Left ventricle myocardium superior (tissue), 1 donor: ENCODE results near the gene RTL1. TPM values are rescaled to one million over a fixed set of nuclear protein-coding genes. Genes with fewer than 3 reads are reported as not detected.
A peak's percentile ranks its signal among the peaks of the same experiment; 100 is the strongest.

Experiments
- ATAC-seq: fragments of 200-7000 bp; cut with Tn5 transposase; one replicate; pipeline ENCODE4 v1.9.1; 2020; ENCODE audit warnings: mild to moderate bottlenecking, moderate library complexity
- DNase-seq: peaks from one replicate; pipeline ENCODE4 v3.0.0-alpha.2; 2020
- intact Hi-C: fragments of 100-400 bp; cut with micrococcal nuclease; formaldehyde crosslinking; loops from one replicate; pipeline ENCODE4 v1.11.0; 2022
- total RNA-seq: library from RNA; stranded (reverse); fragmentation: NEBNext Ultra II Directional; extraction: Animal tissue kit (Norgen Biotek cat#: 25700); gene quantifications from one replicate; pipeline ENCODE4 v1.2.1, GENCODE V29; 2021
- donor health status: DM: no; HTN: yes; CAD: no; lungs with severe emphysema.

RTL1 gene
- total RNA-seq, 1 donor from 2014 or later = not detected

DNA sequence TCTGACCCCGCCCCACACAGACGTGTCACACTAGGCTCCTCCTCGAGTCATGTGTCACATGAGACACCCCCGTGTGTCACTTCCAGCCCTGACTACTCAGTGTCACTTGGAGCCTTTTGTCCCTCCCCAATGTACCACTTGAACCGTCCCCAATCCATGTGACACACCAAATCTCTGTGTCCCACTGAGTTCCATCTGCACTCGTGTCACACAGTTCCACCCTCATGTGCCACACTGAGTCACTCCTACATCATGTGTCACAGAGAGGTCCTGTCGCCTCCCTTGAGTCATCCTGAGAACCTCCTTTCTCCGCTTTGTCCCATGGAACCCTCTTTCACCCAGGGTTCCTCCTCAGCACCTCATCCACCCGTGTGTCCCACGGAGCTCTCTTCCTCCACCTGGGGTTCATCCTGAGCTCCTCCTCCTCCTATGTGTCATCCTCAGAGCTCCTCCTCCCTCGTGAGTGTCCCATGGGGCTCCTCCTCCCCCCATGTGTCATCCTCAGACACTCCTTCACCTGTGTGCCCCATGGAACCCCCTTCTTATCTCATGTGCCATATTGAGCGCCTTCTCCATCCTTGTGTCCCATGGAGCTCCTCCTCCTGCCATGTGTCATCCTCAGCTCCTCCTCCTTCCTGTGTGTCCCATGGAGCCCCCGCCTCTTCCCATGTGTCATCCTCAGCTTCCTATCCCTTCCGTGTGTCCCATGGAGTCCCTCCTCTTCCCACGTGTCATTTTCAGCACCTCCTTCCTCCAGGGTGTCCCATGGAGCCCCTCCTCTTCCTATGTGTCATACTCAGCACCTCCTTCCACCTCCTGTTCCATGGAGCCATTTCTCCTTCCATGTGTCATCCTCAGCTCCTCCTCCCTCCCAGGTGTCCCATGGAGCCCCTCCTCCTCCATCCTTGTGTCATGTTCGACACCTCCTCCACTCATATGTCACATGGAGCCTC lies 32.0 kb downstream of the RTL1 start:
- intact Hi-C loops = no loop called here
- DNase-seq (peak; percentile 13), ATAC-seq (peak; percentile 23)

DNA sequence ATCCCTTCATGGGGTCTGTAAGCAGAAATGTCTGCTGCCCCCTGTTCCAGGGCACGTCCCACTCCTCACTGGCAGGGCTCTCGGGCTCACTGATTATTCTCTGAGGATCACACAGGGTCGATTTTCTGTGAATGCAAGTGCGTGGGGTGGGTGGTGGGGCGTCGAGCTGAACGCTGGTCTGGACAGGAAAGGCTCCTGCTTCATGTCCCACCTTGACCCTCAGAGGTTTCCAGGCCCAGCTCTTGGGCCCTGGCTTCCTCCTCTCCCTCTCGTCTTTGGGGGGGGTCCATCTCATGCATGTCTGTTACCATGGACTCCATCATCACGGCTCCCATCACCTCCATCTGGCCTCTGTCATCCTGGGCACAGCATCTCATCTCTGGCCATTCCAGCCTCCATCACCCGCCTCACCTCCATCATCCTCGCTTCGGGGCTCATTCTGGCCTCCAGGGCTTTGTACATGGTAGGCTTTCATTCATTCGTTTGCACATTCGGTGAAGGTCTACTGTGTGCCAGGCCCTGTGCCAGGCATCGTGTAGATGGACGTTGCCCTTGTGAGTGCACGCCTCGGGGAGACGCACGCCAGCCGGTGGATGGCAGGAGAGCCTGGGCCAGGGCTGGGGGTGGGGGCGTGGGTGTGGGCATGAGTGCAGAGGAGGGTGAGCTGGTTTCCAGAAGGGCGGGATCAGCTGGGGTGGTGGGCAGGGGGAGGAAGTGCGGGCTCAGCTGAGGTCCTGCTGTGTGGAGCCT lies 34.7 kb downstream of the RTL1 start:
- intact Hi-C loops = no loop called here

GRCh38 chr14:100867631-100868315 lies 35.7 kb downstream of the RTL1 start:
- DNase-seq = peak; percentile 20
- no peak for ATAC-seq
- intact Hi-C loops = no loop called here

More for the DNA sequence above, 34.7 kb downstream of the RTL1 start:
- peak; percentile 18 for DNase-seq
- no peak for ATAC-seq

GRCh38 chr14:100866666-100867630 lies 36.6 kb downstream of the RTL1 start:
- intact Hi-C loops = no loop called here
- DNase-seq = no peak
- no peak for ATAC-seq

DNA sequence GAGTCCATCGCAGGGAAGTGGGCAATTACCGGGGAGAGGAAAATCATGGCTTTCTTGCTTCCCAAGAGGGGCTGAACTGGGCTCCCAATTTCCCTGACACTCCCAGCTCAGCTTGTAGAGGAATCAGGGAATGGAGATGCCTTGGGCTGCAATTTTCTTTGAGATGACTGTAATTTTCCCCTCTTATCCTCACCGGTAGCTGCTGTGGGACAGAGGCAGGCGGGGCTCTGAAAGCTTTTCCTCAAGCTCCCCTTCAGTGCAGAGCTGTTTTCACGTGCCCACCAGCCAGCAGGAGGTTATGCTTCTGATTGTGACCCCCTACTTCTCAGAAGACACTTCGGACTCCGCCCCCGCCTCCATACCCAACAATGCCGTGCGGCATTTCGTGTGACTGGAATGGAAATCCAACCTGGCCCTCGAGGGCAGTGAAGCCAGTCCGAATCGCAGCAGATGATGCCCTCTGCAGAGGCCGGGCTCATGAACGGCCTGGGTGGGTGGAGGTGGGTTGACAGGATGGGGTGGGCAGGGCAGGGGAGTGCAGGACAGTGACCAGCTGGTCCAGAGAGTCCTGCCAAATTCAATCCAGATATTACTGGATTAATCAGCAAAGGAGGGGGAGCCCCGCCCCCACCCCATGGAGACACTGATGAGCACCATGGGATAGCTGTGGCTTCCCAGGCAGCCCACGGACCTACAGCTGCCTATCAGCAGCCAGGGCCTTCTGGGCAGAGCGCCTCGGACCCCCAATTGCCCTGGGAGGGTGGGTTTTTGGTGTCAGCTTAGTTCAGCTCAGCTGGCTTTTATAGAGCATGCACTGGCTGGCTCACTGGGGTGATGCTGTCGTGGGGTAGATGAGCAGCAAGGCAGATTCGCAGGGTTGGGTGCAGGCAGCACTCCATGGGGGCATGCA lies 37.6 kb downstream of the RTL1 start:
- ATAC-seq (no peak), DNase-seq (no peak)
- intact Hi-C loops = no loop called here

GRCh38 chr14:100864960-100865681 lies 38.4 kb downstream of the RTL1 start:
- intact Hi-C loops = no loop called here
- DNase-seq = no peak
- peak; percentile 16 for ATAC-seq

DNA sequence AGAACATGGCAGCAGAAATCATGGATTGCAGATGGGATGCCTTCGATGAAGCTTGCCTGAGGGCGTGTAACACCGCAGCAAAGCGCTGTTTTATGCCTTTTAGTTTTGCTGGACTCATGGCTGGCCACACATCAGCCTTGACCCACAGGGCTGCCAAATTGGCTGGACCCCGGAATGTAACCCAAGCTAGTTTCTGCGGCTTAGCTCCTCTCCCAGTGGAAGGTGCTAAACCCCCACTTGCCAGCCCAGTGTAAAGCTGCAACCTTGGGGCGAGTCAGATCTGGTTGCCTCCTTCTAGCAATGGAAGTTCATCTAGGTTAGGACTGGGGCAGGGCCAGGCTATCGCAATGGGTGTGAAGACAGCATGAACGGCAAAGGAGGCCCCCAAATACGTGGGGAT lies 39.3 kb downstream of the RTL1 start:
- ATAC-seq (no peak), DNase-seq (no peak)
- intact Hi-C loops = no loop called here

DNA sequence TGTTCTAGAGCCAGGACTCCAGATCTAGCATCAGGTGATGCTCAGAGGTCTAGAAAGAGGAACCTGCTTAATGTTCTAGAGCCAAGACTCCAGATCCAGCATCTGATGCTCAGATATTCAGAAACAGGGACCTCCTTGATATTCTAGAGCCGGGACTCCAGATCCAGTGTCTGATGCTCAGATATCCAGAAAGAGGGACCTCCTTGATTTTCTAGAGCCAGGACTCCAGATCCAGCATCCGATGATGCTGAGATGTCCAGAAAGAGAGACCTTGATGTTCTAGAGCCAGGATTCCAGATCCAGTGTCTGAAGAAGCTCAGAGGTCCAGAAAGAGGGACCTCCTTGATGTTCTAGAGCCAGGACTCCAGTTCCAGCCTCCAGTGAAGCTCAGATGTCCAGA lies 40.7 kb downstream of the RTL1 start:
- no peak for ATAC-seq
- intact Hi-C loops = no loop called here
- DNase-seq = no peak

DNA sequence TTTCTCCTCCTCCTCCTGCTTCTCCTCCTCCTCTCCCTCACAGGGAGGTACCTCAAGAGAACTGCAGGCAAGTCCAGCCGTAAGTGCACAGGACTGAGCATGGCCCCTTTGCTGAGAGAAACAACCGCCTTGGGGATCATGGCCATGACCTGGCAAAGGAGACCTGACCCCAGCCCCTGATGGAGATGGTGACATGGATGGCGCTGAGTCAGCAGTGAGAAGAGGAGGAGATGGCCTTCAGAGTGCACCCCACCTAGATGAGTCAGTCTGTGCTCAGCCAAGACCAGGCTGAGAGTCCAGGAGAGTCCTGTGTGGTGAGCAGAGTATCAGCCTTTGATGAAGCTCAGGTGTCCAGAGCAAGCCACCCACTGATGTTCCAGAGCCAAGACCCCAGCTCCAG lies 41.2 kb downstream of the RTL1 start:
- no peak for ATAC-seq
- peak; percentile 19 for DNase-seq
- intact Hi-C loops = no loop called here

- DNase-seq = no peak
- no peak for ATAC-seq
- intact Hi-C loops = no loop called here
These were observed 41.6 kb downstream of the RTL1 start for GRCh38 chr14:100861937-100862247.

- ATAC-seq (no peak), DNase-seq (peak; percentile 7)
- intact Hi-C loops = no loop called here
These were observed 42.2 kb downstream of the RTL1 start for GRCh38 chr14:100861188-100861936.

GRCh38 chr14:100860556-100861187 lies 42.9 kb downstream of the RTL1 start:
- DNase-seq (peak; percentile 17), ATAC-seq (no peak)
- intact Hi-C loops = no loop called here

DNA sequence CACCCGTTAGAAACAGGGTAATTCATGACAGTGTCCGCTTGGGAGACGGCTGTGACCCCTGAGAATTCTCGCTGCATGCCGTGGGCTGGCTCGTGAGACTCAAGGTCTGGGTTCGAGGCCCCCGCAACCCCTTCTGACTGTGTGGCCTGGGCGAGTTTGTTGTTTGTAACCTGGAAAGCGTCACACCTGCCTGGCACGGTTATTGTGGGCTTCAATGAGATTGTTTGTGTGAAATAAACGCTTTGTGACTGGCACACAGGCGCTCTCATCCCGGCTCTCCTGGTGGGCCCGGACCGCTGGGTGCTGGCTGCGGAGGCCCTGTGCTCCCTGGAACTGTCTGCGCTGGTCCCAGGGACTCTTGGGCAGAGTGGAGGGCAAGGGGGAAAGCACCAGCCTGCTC lies 43.7 kb downstream of the RTL1 start:
- DNase-seq = peak; percentile 15
- ATAC-seq = no peak
- intact Hi-C loops = no loop called here

GRCh38 chr14:100858838-100859220 lies 44.7 kb downstream of the RTL1 start:
- ATAC-seq = no peak
- peak; percentile 26 for DNase-seq
- intact Hi-C loops = no loop called here

DNA sequence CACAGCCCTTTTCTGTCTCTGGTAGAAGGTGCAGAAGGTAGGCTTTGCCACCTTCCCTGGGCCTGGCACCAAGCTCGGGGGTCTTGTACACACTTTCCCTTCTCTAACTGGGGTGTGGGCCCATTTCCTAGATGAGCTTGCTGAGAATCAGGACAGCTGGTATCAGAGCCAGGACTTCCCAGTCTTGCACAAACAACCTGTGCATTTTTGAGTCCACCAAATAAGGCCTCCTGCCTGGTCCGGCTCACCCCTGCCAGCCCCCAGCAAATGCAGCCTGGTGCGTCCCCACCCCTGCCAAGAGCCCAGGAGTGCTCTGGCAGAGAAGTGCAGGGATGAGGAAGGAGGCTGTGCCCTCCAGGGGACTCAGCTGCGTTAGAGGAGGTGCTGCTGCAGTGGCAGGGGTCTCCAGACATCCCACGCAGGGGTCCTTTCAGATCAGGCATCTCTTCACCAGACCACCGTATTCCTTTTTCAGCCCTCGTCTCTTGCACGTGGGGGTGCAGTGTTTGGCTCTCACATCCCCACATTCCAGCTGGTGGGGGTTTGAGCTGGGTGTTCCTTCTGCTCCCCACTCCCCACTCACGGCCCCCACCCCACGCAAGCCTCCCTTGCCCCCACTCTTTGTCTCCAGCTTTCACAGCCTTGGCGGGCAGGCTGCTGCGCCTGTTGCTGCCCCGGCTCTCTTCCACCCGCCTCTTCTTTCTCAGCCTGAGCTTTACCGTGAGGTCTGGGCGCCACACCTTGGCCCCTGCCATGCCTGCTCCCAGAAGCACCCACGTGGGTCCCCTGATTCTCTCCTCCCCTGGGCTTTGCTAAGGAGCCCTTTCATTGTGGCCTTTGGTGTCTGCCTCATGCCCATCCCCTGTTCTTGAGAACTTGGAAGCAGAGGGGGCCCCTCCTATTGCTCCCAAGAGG lies 45.3 kb downstream of the RTL1 start:
- intact Hi-C loops = no loop called here
- no peak for ATAC-seq
- DNase-seq = peak; percentile 10
